ENCODE data around the gene CGN. TPM values are rescaled to one million over a fixed set of nuclear protein-coding genes. Genes with fewer than 3 reads are reported as not detected.

CGN gene
- total and polyA plus RNA-seq, 2 of the 13 experiments (the other 11 are each of a cell fraction or from before 2014, with no cell fraction given), result 0.75 to 0.81 TPM

- in situ Hi-C loops (cut with HindIII; ENCODE audit: extremely low pct_ligation_motif_present, low pct_unique_long_range_greater_than_20kb), result no loop called here
- ChIA-PET POLR2A (no interaction called here), CTCF (ENCODE audit: low intra/inter-chr PET ratio, low total read pairs) (no interaction called here)
- H3K27ac ChIP-seq (ENCODE audit: extremely low read length, insufficient read depth, low read length), result no peak overlapping the region
- H3K27me3 ChIP-seq (ENCODE audit: control insufficient read depth in 1 of 2, insufficient read depth in 2 of 2, low read length in 2 of 2), result peaks cover 0 to 16% of the 10 kb centered on the region in 2 experiments; a peak in 2 of 5 replicates
- H2AFZ ChIP-seq (ENCODE audit: low read length), result no peak overlapping the region
- no peaks in the 10 kb centered on the region for H3K9me3 ChIP-seq (ENCODE audit: low read length)
- no peaks in the 10 kb centered on the region for H3K36me3 ChIP-seq (replicated peaks in 1 of 2; ENCODE audit: control insufficient read depth in 1 of 2, insufficient read depth in 2 of 2, low read length in 2 of 2)
- intact Hi-C loops (cut with micrococcal nuclease; ENCODE audit: unreplicated experiment), result no loop called here
- H3K4me2 ChIP-seq (ENCODE audit: low read depth, low read length), result no peak overlapping the region
- H3K4me3 ChIP-seq (replicated peaks in 1 of 3; ENCODE audit: insufficient read depth in 1 of 3, low read depth in 2 of 3, low read length in 3 of 3), result no peak overlapping the region
- DNase-seq (ENCODE audit: low spot score), result no peak
- no TSS peak for BruUV-seq (replicated peaks)
- H4K20me1 ChIP-seq (ENCODE audit: insufficient read depth, low read length), result no peaks in the 10 kb centered on the region
- H3K4me1 ChIP-seq (ENCODE audit: insufficient read depth, low read length), result peaks cover 44% of the 10 kb centered on the region
- no peak overlapping the region for H3K9ac ChIP-seq (ENCODE audit: insufficient read depth, low read depth, low read length)
- FAIRE-seq, result no peak
- ATAC-seq, result no peak
- WGBS (ENCODE audit: low lambda C conversion rate), result 55% methylated on average over 6 of the region's 6 CpGs
- no peaks in the 10 kb centered on the region for H3K79me2 ChIP-seq (ENCODE audit: insufficient read depth, low read length)
- no peak for TF ChIP-seq AGO1 (IDR thresholded peaks at IDR 0.05; ENCODE audit: low read depth, low read length, poor library complexity, severe bottlenecking)
- no peak for TF ChIP-seq ZNF512 (CRISPR knock-in tag; IDR thresholded peaks at IDR 0.05)
- no peak for TF ChIP-seq TEF (CRISPR knock-in tag; IDR thresholded peaks at IDR 0.05)
- no peak for TF ChIP-seq THAP8 (CRISPR knock-in tag; IDR thresholded peaks at IDR 0.05; ENCODE audit: borderline replicate concordance)
- no peak for TF ChIP-seq SMAD9 (CRISPR knock-in tag; IDR thresholded peaks at IDR 0.05)
- TF ChIP-seq THAP11 (CRISPR knock-in tag; IDR thresholded peaks at IDR 0.05), result no peak
- TF ChIP-seq ZNF784 (CRISPR knock-in tag; IDR thresholded peaks at IDR 0.05; ENCODE audit: borderline replicate concordance), result no peak
- TF ChIP-seq PRDM10 (CRISPR knock-in tag; IDR thresholded peaks at IDR 0.05; ENCODE audit: low read depth), result no peak
- no peak for TF ChIP-seq BCL6 (CRISPR knock-in tag; IDR thresholded peaks at IDR 0.05)
- no peak for TF ChIP-seq TOE1 (CRISPR knock-in tag; IDR thresholded peaks at IDR 0.05)
- TF ChIP-seq THRA (CRISPR knock-in tag; IDR thresholded peaks at IDR 0.05; ENCODE audit: borderline replicate concordance), result no peak
- no peak for TF ChIP-seq ZNF761 (CRISPR knock-in tag; conservative IDR thresholded peaks at IDR 0.05)
- no peak for TF ChIP-seq NCOA2 (CRISPR knock-in tag; IDR thresholded peaks at IDR 0.05)
- no peak for TF ChIP-seq ZNF430 (CRISPR knock-in tag; IDR thresholded peaks at IDR 0.05)
- TF ChIP-seq ZNF354B (CRISPR knock-in tag; IDR thresholded peaks at IDR 0.05), result no peak
These were observed 2.4 kb upstream of the CGN start for GRCh38 chr1:151508833-151509232.
